HG03064 (cell line): ENCODE data around the gene ULK1.

ENCODE experiments used
- ATAC-seq: cut with Tn5 transposase; IDR thresholded peaks from one replicate; pipeline ENCODE4 v1.9.1; 2021; ENCODE audit warnings: low read depth; ENCODE audit not compliant: unreplicated experiment

Gene ULK1

DNA sequence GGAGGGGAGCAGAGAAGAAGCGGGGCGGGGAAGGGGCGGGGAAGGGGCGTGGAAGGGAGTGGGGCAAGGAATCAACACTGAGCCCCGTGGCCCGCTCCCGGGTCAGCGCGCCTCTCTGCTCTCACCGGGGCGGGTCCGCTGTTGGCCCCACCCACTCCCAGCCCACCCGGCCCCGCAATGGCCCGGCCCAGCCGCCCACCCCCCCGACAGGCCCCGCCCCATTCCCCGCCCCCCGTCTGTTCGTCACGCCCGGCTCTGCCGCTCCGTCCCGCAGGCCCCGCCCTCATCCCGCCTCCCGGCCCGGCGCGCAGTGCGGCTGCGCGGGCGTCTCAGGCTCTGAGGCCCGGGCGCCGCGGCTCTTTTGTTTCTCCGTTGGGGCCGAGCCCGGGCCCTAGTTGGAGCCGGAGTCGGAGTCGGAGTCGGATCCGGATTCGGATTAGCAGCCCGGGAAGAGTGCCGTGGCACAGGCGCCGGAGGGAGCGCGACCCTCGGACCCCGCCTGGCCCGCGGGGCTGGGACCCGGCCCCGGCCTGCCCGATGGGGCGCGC lies at the start of gene ULK1:
ULK1 (plus strand) TSS at position 310 of the 548 bp plus-strand sequence. CDS start 380 bp downstream, outside the sequence.
- ATAC-seq: peak; percentile 67

DNA sequence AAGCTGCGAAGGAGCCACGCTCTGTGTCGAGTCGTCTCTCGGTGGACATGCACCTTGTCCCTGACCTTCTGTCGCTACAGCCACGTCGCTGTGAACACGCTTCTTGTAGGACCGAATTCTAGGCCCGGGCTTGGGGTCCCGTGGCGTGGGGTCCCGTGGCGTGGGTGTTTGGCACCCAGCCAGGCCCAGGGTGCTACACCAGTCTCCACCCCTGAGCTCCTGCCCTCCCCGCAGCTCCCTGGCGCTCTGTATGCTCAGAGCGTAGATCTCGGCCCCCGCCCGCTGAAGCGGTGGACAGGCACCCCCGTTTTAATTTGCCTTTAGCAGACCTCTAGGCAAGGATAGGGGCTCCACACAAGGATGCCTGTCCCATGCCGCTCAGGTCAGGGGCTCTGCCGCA lies 49.8 kb upstream of the ULK1 start:
- no peak for ATAC-seq

DNA sequence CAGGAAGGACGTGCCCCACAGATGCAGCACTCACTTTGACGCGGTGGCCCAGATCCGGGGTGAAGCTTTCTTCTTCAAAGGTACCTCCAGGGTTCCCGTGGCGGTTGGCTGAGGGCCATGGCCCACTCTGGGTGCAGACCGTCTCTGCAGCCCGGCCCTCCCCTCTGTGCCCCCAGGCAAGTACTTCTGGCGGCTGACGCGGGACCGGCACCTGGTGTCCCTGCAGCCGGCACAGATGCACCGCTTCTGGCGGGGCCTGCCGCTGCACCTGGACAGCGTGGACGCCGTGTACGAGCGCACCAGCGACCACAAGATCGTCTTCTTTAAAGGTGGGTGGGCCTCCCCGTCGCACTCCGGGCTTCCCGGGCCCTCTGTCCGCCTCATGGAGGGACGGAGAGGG lies 49.3 kb upstream of the ULK1 start:
- ATAC-seq: no peak

DNA sequence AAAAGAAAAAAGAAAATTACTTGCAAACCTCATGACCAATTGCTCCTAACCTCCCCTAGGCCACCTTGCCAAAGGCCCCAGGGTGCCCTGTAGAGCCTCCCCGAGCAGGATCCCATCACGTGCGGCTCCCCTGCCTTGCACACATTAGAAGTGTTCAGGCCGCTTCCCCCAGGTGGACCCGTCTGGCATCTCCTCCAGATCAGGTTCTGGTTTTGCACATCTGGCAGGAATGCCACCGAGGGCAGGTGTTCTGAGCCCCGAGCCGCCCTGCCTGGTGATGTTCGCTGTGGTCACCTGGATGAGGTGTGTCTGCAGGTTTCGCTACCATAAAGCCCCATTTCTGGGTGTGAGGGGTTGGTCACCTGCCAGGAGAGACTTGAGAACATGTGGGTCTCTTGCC lies 47.0 kb upstream of the ULK1 start:
- ATAC-seq: no peak

DNA sequence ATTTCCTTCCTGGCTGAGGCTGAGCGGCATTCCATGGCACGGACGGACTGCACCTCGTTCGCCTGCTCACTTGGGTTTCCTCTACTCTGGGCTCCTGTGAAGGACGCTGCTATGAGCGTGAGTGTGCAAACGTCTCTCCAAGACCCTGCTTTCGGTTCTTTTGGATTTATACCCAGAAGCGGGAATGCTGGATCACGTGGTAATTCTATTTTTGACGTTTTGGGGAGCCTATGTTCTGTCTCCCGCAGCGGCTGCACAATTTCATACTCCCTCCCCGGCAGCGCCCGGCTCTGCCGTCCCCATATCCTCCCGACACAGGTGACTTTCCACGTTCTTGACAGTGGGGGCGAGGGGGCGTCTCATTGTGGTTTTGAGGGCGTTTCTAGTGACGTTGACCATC lies 45.7 kb upstream of the ULK1 start:
- no peak for ATAC-seq

DNA sequence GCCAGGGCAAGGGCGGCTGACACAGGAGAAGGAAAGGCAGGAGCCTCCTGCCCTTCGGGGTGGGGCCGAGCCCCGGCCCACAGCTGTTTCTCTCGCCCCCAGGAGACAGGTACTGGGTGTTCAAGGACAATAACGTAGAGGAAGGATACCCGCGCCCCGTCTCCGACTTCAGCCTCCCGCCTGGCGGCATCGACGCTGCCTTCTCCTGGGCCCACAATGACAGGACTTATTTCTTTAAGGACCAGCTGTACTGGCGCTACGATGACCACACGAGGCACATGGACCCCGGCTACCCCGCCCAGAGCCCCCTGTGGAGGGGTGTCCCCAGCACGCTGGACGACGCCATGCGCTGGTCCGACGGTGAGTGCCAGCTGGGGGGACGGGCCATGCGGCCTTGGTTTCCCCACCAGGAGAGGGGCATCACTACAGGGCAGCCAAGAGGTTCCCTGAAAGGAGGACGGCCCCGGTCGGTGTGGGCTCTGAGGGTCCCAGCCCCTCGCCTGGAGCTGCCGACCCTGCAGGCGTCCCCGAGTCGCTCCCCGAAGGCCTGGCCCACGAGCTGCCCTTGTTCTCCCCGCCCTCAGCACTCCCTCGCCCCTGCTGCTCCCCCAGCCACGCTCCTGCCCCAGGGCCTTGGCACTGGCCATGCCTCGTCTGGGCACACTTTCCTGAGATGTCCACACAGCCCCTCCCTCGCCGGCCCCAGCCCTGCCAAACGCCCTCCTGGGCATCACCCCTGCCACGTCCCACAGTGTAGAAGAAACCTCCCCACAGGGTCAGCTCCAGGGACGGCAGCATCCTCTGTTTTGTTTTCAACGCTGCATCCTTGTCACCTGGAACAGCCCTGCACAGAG lies 44.5 kb upstream of the ULK1 start:
- ATAC-seq: no peak

DNA sequence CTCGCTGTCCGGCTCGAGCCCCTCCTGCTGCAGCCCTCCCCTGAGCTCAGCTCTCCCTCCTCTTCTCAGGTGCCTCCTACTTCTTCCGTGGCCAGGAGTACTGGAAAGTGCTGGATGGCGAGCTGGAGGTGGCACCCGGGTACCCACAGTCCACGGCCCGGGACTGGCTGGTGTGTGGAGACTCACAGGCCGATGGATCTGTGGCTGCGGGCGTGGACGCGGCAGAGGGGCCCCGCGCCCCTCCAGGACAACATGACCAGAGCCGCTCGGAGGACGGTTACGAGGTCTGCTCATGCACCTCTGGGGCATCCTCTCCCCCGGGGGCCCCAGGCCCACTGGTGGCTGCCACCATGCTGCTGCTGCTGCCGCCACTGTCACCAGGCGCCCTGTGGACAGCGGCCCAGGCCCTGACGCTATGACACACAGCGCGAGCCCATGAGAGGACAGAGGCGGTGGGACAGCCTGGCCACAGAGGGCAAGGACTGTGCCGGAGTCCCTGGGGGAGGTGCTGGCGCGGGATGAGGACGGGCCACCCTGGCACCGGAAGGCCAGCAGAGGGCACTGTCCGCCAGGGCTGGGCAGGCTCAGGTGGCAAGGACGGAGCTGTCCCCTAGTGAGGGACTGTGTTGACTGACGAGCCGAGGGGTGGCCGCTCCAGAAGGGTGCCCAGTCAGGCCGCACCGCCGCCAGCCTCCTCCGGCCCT lies 43.4 kb upstream of the ULK1 start:
- ATAC-seq: no peak

DNA sequence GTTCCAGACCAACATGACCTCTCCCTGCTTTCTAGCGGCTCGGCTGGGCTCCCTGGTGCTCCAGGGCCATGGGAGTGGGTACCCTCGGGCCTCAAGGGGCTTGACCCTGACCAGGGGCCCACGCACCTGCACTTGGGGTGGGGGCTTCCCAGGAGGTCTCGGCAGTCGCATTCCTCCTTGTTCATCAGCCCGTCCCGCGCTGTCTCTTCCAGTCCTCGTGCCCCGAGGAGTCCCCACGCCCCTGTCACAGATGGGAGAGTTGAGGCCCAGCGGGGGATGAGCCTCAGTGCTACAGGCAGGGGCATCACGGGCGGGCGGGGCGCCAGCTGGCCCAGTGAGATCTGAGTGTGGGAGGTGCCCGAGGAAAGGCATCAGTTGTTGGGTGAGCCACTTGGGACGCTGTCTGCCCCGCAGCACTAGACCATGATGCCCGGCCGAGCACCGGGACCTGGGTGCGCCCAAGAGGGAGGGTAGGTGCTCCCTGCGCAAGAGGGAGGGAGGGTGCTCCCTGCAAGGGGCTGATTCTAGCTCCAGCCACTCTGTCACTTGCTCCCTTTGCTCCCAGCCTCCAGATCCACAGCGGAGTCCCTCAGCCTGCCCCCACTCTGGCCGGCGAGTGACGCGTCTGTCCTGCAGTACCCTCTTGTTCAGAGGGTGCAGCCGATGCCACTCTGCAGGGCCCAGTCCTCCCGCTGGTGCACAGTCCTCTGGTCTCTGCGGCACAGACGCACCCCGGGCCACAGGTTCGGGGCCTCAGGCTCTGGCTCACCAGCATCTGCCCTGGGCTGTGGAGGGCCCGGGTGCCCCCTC lies 42.5 kb upstream of the ULK1 start:
- ATAC-seq: no peak

DNA sequence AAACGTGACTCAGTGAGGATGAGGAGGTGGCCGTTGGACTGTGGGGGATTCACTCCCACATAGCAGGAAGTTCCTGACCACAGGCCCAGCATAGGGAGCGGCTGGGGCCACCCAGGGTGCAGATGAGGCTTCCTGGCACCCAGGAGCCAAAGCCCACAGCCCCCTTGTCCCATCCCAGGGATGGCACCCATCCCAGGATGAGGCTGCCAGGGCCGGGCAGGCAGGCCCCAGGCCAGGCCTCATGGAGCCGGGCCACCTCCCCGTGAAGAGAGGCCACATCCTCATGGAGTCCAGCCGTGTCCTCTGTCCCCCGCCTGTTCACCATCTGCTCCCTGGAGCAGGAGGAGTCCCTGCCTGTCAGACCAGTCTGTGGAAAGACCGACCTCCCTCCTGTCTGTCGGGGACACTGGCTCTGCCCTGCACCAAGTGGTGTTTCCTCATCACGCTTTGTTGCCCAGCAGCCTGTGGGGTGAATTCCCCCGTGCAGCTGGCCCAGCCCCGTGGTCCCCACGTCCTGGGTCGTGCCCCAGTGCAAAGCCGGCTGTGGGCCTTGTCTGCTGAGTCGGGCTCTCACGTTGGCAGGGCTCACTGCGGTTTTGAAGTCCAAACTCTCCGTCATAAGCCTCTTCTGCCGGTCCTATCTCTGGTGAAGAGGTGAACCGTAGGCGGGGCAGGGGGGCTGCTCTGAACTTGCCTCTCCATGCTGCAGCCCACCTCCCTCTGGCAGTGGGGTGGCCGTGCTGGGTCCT lies 41.7 kb upstream of the ULK1 start:
- no peak for ATAC-seq

DNA sequence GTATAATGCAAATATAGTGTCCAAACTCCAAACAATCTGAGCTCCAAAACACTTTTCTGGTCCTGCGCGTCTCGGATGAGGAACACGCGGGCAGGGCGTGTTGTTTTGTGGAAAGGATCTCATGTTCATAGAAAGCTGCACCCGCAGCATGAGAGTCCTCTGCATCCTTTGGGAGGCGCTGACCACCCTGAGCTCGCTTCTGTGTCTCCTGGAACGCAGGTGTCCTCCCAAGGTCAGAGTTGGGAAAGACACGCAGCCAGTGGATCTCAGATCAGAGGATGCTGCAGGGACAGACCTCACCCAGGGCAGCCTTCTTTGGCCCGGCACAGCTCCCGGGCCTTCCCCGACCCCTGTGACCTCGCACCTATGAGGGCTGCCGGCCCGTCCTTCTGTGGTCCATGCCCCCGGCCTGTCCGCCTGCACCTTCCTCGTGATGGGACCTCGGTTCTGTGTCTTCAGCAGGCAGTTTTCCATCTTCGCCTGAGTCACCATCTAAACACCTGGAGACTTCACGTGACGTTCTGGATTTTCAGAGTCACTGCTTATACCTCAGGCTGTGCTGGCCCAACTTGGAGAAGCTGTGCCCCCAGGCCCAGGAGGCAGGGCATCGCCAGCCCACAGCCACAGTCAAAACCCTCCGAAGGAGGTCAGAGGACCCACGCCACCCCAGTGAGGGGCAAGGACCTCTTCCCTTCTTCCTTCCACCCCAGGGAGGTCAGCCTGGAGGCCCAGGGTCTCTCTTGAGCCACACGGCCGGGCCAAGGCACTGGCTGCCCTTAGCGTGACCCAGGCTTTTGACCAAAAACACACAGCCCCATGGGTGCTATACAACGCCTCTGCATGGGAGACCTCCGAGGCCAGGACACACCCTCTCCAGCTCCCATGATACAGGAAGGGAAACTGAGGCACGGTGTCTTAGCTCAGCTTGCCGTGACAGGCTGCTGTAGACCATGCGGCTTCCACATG lies 40.3 kb upstream of the ULK1 start:
- ATAC-seq: no peak

DNA sequence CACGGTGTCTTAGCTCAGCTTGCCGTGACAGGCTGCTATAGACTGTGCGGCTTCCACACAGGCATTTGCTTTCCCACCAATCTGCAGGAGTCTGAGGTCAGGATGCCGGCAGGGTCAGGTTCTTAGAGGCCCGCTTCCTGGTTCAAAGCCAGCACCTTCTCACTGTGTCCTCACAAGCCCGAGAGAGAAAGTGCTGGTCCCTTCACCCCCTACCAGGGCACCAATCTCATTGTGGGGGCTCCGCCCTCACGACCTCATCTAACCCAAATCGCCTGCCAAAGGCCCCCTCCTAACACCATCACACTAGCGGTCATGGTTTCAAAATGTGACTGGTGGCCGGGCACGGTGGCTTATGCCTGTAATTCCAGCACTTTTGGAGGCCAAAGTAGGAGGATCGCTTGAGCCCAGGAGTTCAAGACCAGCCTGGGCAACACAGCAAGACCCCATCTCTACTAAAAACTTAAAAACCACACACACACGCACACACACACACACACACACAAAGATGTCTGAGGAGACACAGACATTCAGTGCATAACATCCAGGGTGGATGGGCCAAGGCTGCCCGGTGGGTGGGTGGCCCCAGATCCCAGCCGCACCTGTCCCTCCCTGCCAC lies 39.5 kb upstream of the ULK1 start:
- ATAC-seq: no peak

DNA sequence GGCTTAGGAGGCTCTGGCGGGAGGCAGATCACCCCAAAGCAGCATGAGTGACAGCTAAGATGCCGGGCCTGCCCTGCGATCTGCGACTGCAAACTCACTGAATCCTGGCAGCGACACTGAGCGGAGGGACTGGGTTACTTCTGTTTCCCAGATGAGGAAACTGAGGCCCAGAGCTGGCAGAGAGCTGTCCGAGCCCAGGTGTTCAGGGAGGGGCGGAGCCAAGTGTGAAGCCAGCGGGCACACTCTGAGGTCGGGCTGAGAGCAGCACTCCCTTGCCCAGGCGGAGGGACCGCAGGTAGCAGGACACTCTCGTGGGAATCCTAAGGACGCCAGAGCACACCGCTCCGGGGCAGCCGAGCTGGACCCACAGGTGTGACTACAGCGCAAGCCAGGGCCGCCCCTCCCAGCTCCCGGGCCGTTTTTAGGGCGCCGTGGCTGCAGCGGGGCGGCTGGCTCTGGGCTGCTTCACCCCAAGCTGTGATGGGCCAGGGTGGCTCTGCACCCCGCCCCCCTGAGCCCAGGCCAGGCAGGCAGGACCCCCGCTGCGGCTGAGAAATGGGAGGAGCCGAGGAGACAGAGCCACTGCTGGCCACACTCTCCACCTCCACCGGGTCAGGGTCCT lies 38.8 kb upstream of the ULK1 start:
- ATAC-seq: no peak

DNA sequence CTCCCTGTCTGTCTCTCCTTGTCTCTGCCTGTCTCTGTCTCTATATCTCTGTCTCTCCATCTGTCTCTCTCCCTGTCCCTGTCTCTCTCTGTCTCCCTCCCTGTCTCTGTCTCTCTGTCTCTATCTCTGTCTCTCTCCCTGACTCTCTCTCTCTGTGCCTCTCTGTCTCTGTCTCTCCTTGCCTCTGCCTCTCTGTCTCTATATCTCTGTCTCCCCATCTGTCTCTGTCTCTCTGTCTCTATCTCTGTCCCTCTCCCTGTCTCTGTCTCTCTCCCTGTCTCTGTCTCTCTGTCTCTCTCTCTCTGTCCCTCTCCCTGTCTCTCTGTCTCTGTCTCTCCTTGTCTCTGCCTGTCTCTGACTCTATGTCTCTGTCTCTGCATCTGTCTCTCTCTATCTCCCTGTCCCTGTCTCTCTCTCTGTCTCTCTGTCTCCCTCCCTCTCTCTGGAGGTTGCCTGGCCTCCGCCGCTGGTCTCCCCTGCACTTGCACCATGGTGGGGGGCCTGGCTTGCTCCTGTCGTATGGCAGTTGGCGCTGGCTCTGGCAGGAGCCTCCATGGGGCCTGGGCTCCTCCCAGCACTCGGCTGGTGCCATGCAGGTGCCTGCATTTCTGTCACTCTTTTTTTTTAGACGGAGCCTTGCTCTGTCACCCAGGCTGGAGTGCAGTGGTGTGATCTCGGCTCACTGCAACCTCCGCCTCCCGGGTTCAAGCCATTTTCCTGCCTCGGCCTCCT lies 37.9 kb upstream of the ULK1 start:
- no peak for ATAC-seq

DNA sequence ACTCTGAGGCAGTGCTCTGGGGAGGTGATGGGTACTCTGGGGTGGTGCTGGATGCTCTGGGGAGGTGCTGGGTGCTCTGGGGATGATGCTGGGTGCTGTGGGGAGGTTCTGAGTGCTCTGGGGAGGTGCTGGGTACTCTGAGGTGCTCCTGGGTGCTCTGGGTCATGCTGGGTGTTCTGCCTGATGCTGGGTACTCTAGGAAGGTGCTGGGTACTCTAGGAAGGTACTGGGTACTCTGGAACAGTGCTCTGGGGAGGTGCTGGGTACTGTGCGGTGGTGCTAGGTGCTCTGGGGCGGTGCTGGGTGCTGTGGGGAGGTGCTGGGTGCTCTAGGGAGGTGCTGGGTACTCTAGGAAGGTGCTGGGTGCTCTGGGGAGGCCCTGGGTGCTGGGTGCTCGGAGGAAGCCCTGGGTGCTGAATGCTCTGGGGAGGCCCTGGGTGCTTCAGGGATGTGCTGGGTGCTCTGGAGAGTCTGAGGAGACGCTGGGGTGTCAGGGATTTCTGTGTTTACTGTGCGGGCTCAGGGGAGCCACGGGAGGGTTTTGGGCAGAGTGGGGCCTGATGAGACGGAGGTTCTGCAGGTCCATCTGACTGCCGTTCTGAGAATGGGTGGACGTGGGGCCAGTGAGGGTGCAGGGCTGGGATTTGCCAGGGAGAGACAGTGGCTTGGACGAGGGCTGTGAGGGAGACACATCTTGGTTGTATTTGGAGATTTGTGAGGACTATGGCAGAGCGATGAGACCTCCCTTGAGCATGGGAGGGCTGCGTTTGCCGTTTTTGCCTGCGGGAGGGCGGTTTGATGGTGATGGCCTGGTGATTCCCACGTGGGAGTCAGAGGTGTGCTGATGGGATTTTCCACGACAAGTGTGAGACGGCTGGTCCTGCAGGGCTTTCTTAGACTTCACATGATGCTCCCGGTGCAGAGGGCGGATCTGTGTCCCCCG lies 36.2 kb upstream of the ULK1 start:
- no peak for ATAC-seq

DNA sequence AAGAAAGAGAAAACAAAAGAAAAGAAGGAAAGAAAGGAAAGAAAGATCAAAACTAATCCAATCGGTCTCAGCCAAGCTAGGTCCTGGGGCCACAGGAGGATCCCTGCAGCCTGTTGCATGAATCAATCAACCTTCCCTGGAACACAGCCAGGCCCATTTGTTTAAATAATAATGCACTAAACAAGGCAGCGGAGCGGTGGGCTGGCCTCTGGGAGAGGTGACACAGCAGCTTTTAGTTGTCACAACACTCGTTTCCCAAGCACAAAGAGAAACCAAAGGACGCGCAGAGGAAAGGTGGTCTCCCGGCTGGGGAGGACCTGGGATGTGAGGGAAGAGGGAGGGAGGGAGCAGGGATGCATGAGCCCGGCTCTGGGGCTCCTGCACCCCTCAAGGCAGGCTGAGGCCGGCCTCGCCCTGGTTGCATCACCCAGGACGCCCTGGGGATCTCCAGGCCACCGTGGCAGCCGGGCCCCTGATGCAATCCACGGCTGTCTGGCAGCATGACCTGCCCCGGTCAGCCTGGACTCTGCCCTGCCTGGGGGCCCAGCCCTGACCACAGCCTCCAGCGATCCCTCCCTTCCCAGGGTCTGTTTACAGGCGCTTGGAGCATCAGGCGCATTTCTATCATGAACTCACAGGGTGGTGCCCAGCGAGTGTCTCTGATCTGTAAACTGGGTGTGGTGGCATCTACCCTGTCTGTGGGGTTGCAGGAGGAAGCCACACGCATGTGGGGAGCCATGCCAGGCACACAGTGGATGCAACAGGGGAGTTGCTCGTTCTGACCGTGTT lies 33.8 kb upstream of the ULK1 start:
- ATAC-seq: no peak
